HepG2 (cell line): Measurements from ENCODE around the gene C5. TPM values are rescaled to one million over a fixed set of nuclear protein-coding genes. Genes with fewer than 3 reads are reported as not detected.

Experiments used
- CEBPB ChIP-seq: IDR thresholded peaks from 2 replicates; pipeline ENCODE4 v1.6.1; 2011; ENCODE audit warnings: low read depth, low read length, improper control_type of control experiment, borderline replicate concordance
- DMAP1 ChIP-seq: IDR thresholded peaks from 2 replicates; pipeline ENCODE4 v1.6.1; 2016
- ELF4 ChIP-seq: sonication (generic); formaldehyde crosslinking; IDR thresholded peaks from 2 replicates; pipeline ENCODE4 v1.5.0; 2020; ENCODE audit warnings: missing genetic modification reagents, mild to moderate bottlenecking, moderate library complexity, borderline replicate concordance
- HMG20A ChIP-seq: IDR thresholded peaks from 2 replicates; pipeline ENCODE4 v1.6.1; 2016; ENCODE audit warnings: borderline replicate concordance
- KAT8 ChIP-seq: IDR thresholded peaks from 2 replicates; pipeline ENCODE4 v1.6.1; 2016; ENCODE audit warnings: missing genetic modification reagents, missing compliant biosample characterization
- NCOA5 ChIP-seq: sonication (generic); formaldehyde crosslinking; IDR thresholded peaks from 2 replicates; pipeline ENCODE4 v1.4.0; 2020; ENCODE audit warnings: missing genetic modification reagents
- NFIC ChIP-seq: IDR thresholded peaks from 2 replicates; pipeline ENCODE4 v1.6.1; 2012; ENCODE audit warnings: mild to moderate bottlenecking, low read length, inconsistent platforms
- NR2F1 ChIP-seq, 2 experiments: fragments of 450-650 bp in 1 of 2; formaldehyde crosslinking in 1 of 2; IDR thresholded peaks; 2 replicates each; pipeline versions ENCODE4 v1.5.0 to v1.6.1; 2016 to 2020; ENCODE audit warnings: mild to moderate bottlenecking in 1 of 2, missing compliant biosample characterization in 1 of 2, missing genetic modification reagents in 1 of 2, moderate library complexity in 1 of 2
- NR2F6 ChIP-seq, 2 experiments: IDR thresholded peaks; 2 replicates each; pipeline ENCODE4 v1.6.1; 2016; ENCODE audit warnings: antibody characterized with exemption in 1 of 2, mild to moderate bottlenecking in 1 of 2
- NRL ChIP-seq: sonication (generic); formaldehyde crosslinking; IDR thresholded peaks from 2 replicates; pipeline ENCODE4 v1.5.0; 2020; ENCODE audit warnings: missing genetic modification reagents, mild to moderate bottlenecking, moderate library complexity, borderline replicate concordance
- SOX6 ChIP-seq, 2 experiments: fragments of 450-650 bp in 1 of 2; sonication (generic) in 1 of 2; formaldehyde crosslinking in 1 of 2; IDR thresholded peaks; 2 replicates each; pipeline versions ENCODE4 v1.4.0 to v1.6.1; 2017 to 2020; ENCODE audit warnings: antibody characterized with exemption in 1 of 2, mild to moderate bottlenecking in 1 of 2, missing genetic modification reagents in 1 of 2
- SYNCRIP ChIP-seq: fragments of 200-400 bp; formaldehyde crosslinking; IDR thresholded peaks from 2 replicates; pipeline ENCODE4 v1.6.1; 2018; ENCODE audit warnings: mild to moderate bottlenecking, low read depth, low read length; ENCODE audit not compliant: insufficient read depth
- TGIF2 ChIP-seq: IDR thresholded peaks from 2 replicates; pipeline ENCODE4 v1.6.1; 2016; ENCODE audit warnings: control low read depth, missing compliant biosample characterization
- ZFX ChIP-seq: sonication (generic); formaldehyde crosslinking; IDR thresholded peaks from 2 replicates; pipeline ENCODE4 v1.4.0; 2020; ENCODE audit warnings: mild to moderate bottlenecking, low read depth, missing genetic modification reagents, moderate library complexity
- ZNF468 ChIP-seq: sonication (generic); formaldehyde crosslinking; IDR thresholded peaks from 2 replicates; pipeline ENCODE4 v1.8.0; 2022; ENCODE audit warnings: mild to moderate bottlenecking, moderate library complexity, missing genetic modification reagents
- ZNF605 ChIP-seq: sonication (generic); formaldehyde crosslinking; IDR thresholded peaks from 2 replicates; pipeline ENCODE4 v1.8.0; 2022; ENCODE audit warnings: mild to moderate bottlenecking, missing genetic modification reagents
- ZNF652 ChIP-seq: IDR thresholded peaks from 2 replicates; pipeline ENCODE4 v1.6.1; 2016; ENCODE audit warnings: low read depth, borderline replicate concordance
- ZNF878 ChIP-seq: sonication (generic); formaldehyde crosslinking; IDR thresholded peaks from 2 replicates; pipeline ENCODE4 v1.8.1; 2023; ENCODE audit warnings: mild to moderate bottlenecking, missing genetic modification reagents, moderate library complexity
- polyA plus RNA-seq, 8 experiments: library from polyadenylated mRNA; depleted of rRNA in 3 of 8; stranded (reverse) in 7 of 8; unstranded in 1 of 8; fragments of >200 nt; fragmentation: Illumina TruSeq in 4 of 8; extraction: Trizol in 4 of 8; gene quantifications; 2 replicates each; pipeline versions ENCODE4 v1.2.1 to v1.2.3, GENCODE V29; 2011 to 2016; ENCODE audit warnings: low read depth in 4 of 8, missing spikeins in 1 of 8, mixed read lengths in 1 of 8; ENCODE audit not compliant: insufficient read depth in 1 of 8
- total RNA-seq, 5 experiments: library from RNA; depleted of rRNA; stranded (reverse); fragments of >200 nt; fragmentation: Illumina TruSeq; extraction: Trizol; gene quantifications; 2 replicates each; pipeline ENCODE4 v1.2.3, GENCODE V29; 2016; ENCODE audit warnings: low read depth in 1 of 5
- TF ChIP-seq, protein P1 (sequence below), 2 experiments: sonication (generic) in 1 of 2; formaldehyde crosslinking in 1 of 2; IDR thresholded peaks; 2 replicates each; pipeline versions ENCODE4 v1.4.0 to v1.6.1; 2018 to 2020; ENCODE audit warnings: missing genetic modification reagents in 2 of 2, borderline replicate concordance in 1 of 2, low read depth in 1 of 2, mild to moderate bottlenecking in 1 of 2, missing biosample characterization in 1 of 2
- TF ChIP-seq, protein P2 (sequence below), 2 experiments: fragments of 450-650 bp in 1 of 2; sonication (generic) in 1 of 2; formaldehyde crosslinking; IDR thresholded peaks; 2 replicates each; pipeline versions ENCODE4 v1.5.0 to v1.8.0; 2020 to 2022; ENCODE audit warnings: mild to moderate bottlenecking in 1 of 2, missing genetic modification reagents in 1 of 2
- TF ChIP-seq, protein P3 (sequence below): sonication (generic); formaldehyde crosslinking; IDR thresholded peaks from 2 replicates; pipeline ENCODE4 v1.4.0; 2020; ENCODE audit warnings: mild to moderate bottlenecking, missing genetic modification reagents
- TF ChIP-seq, protein P4 (sequence below): sonication (generic); formaldehyde crosslinking; IDR thresholded peaks from 2 replicates; pipeline ENCODE4 v1.4.0; 2020; ENCODE audit warnings: missing genetic modification reagents
- TF ChIP-seq, protein P5 (sequence below): sonication (generic); formaldehyde crosslinking; conservative IDR thresholded peaks from 2 replicates; pipeline ENCODE4 v1.8.0; 2022; ENCODE audit warnings: low read depth, missing genetic modification reagents

C5 gene
- total and polyA plus RNA-seq, 2 of the 13 experiments (the other 11 are each of a cell fraction or from before 2014, with no cell fraction given): 57.6 to 192 TPM

DNA sequence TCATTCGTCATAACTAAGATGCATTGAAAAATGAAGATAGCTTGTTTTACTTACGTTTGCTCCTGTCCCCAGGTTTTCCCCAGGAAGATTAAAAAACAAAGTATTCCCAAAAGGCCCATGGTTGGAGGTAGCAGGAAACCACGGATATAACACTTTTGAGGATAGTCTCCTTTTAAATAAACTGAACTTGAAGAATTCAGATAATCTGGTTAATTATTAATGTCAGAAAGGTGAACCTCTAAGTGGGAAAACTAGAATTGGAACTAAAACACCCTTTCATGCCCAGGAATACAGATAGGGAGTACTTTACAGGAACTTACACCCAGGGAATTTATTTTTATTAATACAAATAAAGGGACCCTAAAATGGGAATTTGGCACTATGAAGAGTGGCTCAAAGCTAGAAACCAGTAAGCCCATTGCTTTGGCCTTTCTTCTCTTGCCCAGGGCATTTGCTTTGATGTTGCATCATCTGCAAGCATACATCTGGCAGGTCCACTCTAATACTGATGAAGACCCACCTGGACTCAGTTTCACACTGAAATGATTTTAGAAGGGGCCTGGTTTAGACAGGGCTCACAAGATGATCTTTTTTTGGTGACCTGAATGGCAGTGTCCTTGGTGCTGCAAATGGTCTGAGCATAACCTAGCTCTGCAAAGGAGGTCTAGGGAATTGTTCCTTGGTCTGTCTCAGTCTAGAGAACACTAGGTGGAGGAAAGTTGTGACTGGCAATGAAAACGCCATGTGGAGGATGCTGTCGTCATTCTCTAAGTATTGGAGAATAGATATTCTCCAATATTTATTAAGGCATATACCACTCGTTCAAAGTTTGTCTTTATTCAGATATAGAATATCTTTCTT, at the start of gene C5 (continued):
- TF ChIP-seq SYNCRIP: no peak
- TF ChIP-seq HMG20A (CRISPR knock-in tag): peak; percentile 31; the same call in 1 of the 2 replicates
- TF ChIP-seq NRL: no peak
- TF ChIP-seq, protein P1, sequence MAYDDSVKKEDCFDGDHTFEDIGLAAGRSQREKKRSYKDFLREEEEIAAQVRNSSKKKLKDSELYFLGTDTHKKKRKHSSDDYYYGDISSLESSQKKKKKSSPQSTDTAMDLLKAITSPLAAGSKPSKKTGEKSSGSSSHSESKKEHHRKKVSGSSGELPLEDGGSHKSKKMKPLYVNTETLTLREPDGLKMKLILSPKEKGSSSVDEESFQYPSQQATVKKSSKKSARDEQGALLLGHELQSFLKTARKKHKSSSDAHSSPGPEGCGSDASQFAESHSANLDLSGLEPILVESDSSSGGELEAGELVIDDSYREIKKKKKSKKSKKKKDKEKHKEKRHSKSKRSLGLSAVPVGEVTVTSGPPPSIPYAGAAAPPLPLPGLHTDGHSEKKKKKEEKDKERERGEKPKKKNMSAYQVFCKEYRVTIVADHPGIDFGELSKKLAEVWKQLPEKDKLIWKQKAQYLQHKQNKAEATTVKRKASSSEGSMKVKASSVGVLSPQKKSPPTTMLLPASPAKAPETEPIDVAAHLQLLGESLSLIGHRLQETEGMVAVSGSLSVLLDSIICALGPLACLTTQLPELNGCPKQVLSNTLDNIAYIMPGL (CRISPR knock-in tag; IDR thresholded peaks at IDR 0.05; ENCODE audit: borderline replicate concordance in 1 of 2, low read depth in 1 of 2): 0 out of 4 replicates have a peak, but pooled peaks of 1 of the 2 experiments have one; percentile 19
- TF ChIP-seq ZNF605 (CRISPR knock-in tag): no peak
- peak; percentile 99 for TF ChIP-seq ZNF652 (CRISPR knock-in tag)
- TF ChIP-seq ZNF878: peak; percentile 52; the same call in 1 of the 2 replicates
- TF ChIP-seq, protein P2, sequence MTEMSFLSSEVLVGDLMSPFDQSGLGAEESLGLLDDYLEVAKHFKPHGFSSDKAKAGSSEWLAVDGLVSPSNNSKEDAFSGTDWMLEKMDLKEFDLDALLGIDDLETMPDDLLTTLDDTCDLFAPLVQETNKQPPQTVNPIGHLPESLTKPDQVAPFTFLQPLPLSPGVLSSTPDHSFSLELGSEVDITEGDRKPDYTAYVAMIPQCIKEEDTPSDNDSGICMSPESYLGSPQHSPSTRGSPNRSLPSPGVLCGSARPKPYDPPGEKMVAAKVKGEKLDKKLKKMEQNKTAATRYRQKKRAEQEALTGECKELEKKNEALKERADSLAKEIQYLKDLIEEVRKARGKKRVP (CRISPR knock-in tag; IDR thresholded peaks at IDR 0.05): peak; percentile 82 to 97
- TF ChIP-seq NR2F1 (CRISPR knock-in tag; IDR thresholded peaks at IDR 0.05): no peak
- TF ChIP-seq NR2F6 (IDR thresholded peaks at IDR 0.05): peak; percentile 60
- 0 out of 2 replicates have a peak, but pooled peaks have one; percentile 32 for TF ChIP-seq NR2F6 (CRISPR knock-in tag; IDR thresholded peaks at IDR 0.05)
- TF ChIP-seq, protein P3, sequence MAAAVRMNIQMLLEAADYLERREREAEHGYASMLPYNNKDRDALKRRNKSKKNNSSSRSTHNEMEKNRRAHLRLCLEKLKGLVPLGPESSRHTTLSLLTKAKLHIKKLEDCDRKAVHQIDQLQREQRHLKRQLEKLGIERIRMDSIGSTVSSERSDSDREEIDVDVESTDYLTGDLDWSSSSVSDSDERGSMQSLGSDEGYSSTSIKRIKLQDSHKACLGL (CRISPR knock-in tag): no peak
- TF ChIP-seq, protein P4, sequence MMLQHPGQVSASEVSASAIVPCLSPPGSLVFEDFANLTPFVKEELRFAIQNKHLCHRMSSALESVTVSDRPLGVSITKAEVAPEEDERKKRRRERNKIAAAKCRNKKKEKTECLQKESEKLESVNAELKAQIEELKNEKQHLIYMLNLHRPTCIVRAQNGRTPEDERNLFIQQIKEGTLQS (CRISPR knock-in tag): peak; percentile 88
- TF ChIP-seq ZFX: 0 out of 2 replicates have a peak, but pooled peaks have one; percentile 17
- TF ChIP-seq SOX6 (IDR thresholded peaks at IDR 0.05): no peak
- TF ChIP-seq SOX6 (CRISPR knock-in tag; IDR thresholded peaks at IDR 0.05): peak; percentile 78
- 0 out of 2 replicates have a peak, but pooled peaks have one; percentile 39 for TF ChIP-seq KAT8
- TF ChIP-seq NCOA5: no peak
- peak; percentile 89 for TF ChIP-seq CEBPB
- TF ChIP-seq ELF4 (CRISPR knock-in tag): no peak
- TF ChIP-seq TGIF2 (CRISPR knock-in tag): peak; percentile 49; the same call in 1 of the 2 replicates
- 0 out of 2 replicates have a peak, but pooled peaks have one; percentile 22 for TF ChIP-seq DMAP1 (CRISPR knock-in tag)
- TF ChIP-seq ZNF468 (CRISPR knock-in tag): no peak
- TF ChIP-seq, protein P5, sequence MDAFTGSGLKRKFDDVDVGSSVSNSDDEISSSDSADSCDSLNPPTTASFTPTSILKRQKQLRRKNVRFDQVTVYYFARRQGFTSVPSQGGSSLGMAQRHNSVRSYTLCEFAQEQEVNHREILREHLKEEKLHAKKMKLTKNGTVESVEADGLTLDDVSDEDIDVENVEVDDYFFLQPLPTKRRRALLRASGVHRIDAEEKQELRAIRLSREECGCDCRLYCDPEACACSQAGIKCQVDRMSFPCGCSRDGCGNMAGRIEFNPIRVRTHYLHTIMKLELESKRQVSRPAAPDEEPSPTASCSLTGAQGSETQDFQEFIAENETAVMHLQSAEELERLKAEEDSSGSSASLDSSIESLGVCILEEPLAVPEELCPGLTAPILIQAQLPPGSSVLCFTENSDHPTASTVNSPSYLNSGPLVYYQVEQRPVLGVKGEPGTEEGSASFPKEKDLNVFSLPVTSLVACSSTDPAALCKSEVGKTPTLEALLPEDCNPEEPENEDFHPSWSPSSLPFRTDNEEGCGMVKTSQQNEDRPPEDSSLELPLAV (CRISPR knock-in tag): no peak
- peak; percentile 21; the same call in 1 of the 2 replicates for TF ChIP-seq NFIC
